Smooth muscle cell (in vitro differentiated cells): ENCODE results near the gene ZFP62. TPM values are rescaled to one million over a fixed set of nuclear protein-coding genes. Genes with fewer than 3 reads are reported as not detected.

Experiments used
- DNase-seq: peaks from one replicate; lab custom pipeline; 2025; ENCODE audit not compliant: unreplicated experiment; lab: John Stamatoyannopoulos, UW
- H2AFZ ChIP-seq: fragments of 200-600 bp; sonication (generic); 2 replicates; pipeline ENCODE4 v1.6.0; 2016; ENCODE audit warnings: antibody characterized with exemption, low read depth, mild to moderate bottlenecking
- H3F3A ChIP-seq: fragments of 200-600 bp; sonication (generic); 2 replicates; pipeline ENCODE4 v1.6.0; 2017; ENCODE audit warnings: antibody characterized with exemption, low read depth
- H3K27ac ChIP-seq: fragments of 200-600 bp; sonication (generic); 2 replicates; pipeline ENCODE4 v1.5.1; 2016; ENCODE audit warnings: low read depth, mild to moderate bottlenecking
- H3K27me3 ChIP-seq: fragments of 200-600 bp; sonication (generic); 2 replicates; pipeline ENCODE4 v1.6.1; 2016; ENCODE audit warnings: low read depth, mild to moderate bottlenecking
- H3K36me3 ChIP-seq: fragments of 200-600 bp; sonication (generic); 2 replicates; pipeline ENCODE4 v1.5.1; 2016; ENCODE audit warnings: low read depth
- H3K4me1 ChIP-seq: fragments of 200-600 bp; sonication (generic); 2 replicates; pipeline ENCODE4 v1.5.1; 2016; ENCODE audit warnings: low read depth
- H3K4me2 ChIP-seq: fragments of 200-600 bp; sonication (generic); 2 replicates; pipeline ENCODE4 v1.6.0; 2016; ENCODE audit warnings: mild to moderate bottlenecking
- H3K4me3 ChIP-seq: fragments of 200-600 bp; sonication (generic); 2 replicates; pipeline ENCODE4 v1.5.1; 2016; ENCODE audit warnings: mild to moderate bottlenecking
- H3K79me2 ChIP-seq: fragments of 200-600 bp; sonication (generic); 2 replicates; pipeline ENCODE4 v1.6.0; 2016; ENCODE audit warnings: low read depth, mild to moderate bottlenecking
- H3K9ac ChIP-seq: fragments of 200-600 bp; sonication (generic); 2 replicates; pipeline ENCODE4 v1.6.0; 2016; ENCODE audit warnings: low read depth
- H3K9me3 ChIP-seq: fragments of 200-600 bp; sonication (generic); replicated peaks from 2 replicates; pipeline ENCODE4 v1.5.1; 2016; ENCODE audit warnings: low read depth
- H4K20me1 ChIP-seq: fragments of 200-600 bp; sonication (generic); 2 replicates; pipeline ENCODE4 v1.6.0; 2016; ENCODE audit warnings: low read depth
- whole genome bisulfite sequencing: methylation state at CpG from one replicate; pipeline ENCODE4 v1.1.7; 2016; ENCODE audit warnings: low lambda C conversion rate; 5-methylcytosine and 5-hydroxymethylcytosine counted together
- polyA plus RNA-seq: library from polyadenylated mRNA; unstranded; fragments of >200 nt; fragmentation: Nextera tagmentation; extraction: Ambion mirVana; gene quantifications from 2 replicates; pipeline ENCODE4 v1.2.1, GENCODE V29; 2016
- small RNA-seq: library from RNA; depleted of rRNA; stranded (forward); fragments of <200 nt; gene quantifications from one replicate; pipeline ENCODE3, GENCODE V24; 2014
- total RNA-seq: library from RNA; depleted of rRNA; stranded (reverse); fragments of >200 nt; gene quantifications from 2 replicates; pipeline ENCODE4 v1.2.3, GENCODE V29; 2014
- TF ChIP-seq, protein P1 (sequence below): fragments of 200-600 bp; sonication (generic); IDR thresholded peaks from 2 replicates; pipeline ENCODE4 v1.5.1; 2017; ENCODE audit warnings: borderline replicate concordance, mild to moderate bottlenecking, antibody characterized with exemption; ENCODE audit not compliant: insufficient read depth, poor library complexity, severe bottlenecking

ZFP62 gene
- total and polyA plus RNA-seq, 2 experiments from 2014 or later: 6.4 to 9.2 TPM

DNA sequence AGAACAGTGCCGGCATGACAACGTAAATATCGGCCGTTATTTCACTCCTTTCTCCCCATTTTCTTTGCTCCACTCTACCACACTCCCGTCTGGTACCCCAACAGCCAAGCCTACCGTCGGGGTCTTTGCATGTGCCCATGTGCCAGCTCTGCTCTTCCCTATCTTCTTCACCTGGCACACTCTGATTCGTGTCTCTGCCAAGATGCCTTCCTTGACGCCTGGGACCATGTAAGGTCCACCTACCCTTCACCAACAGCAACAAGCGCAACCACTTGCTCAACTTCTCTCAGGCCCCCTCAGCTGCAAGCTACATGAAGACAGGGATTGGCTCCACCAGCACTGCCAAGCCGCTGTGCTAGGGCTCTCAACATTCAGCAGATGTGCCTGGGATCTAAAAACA, 62.9 kb downstream of the ZFP62 start:
- peaks cover 9% of the 10 kb centered on the region for H3F3A ChIP-seq
- H3K4me1 ChIP-seq: peaks cover 22% of the 10 kb centered on the region
- no peak overlapping the region for H3K9ac ChIP-seq
- H3K27me3 ChIP-seq: no peaks in the 10 kb centered on the region
- TF ChIP-seq, protein P1, sequence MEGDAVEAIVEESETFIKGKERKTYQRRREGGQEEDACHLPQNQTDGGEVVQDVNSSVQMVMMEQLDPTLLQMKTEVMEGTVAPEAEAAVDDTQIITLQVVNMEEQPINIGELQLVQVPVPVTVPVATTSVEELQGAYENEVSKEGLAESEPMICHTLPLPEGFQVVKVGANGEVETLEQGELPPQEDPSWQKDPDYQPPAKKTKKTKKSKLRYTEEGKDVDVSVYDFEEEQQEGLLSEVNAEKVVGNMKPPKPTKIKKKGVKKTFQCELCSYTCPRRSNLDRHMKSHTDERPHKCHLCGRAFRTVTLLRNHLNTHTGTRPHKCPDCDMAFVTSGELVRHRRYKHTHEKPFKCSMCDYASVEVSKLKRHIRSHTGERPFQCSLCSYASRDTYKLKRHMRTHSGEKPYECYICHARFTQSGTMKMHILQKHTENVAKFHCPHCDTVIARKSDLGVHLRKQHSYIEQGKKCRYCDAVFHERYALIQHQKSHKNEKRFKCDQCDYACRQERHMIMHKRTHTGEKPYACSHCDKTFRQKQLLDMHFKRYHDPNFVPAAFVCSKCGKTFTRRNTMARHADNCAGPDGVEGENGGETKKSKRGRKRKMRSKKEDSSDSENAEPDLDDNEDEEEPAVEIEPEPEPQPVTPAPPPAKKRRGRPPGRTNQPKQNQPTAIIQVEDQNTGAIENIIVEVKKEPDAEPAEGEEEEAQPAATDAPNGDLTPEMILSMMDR: no peak
- H3K4me2 ChIP-seq: no peak overlapping the region
- 85% methylated on average over 11 of the region's 11 CpGs for WGBS
- H3K36me3 ChIP-seq: no peaks in the 10 kb centered on the region
- no peak for DNase-seq
- H3K79me2 ChIP-seq: peaks cover 88% of the 10 kb centered on the region
- H3K9me3 ChIP-seq: no peaks in the 10 kb centered on the region
- peaks cover 90% of the 10 kb centered on the region for H4K20me1 ChIP-seq
- H3K27ac ChIP-seq: peak overlapping the region; percentile 98
- no peak overlapping the region for H2AFZ ChIP-seq
- no peak overlapping the region for H3K4me3 ChIP-seq

Small RNA genes lying within 50 kb of the gene (small RNA-seq; reads per million reads assigned to genes)
- gene RF00019: not detected

Other genes starting within 250 kb of the ZFP62 start
- gene FLT4, start 211.7 kb downstream of the ZFP62 start, total RNA-seq: not detected in 2 replicates
- gene FLT4, start 211.7 kb downstream of the ZFP62 start, polyA plus RNA-seq: 0.56 TPM in 1 of 2 replicates, not detected in the other
- gene OR2Y1, start 121.2 kb downstream of the ZFP62 start, total RNA-seq: not detected in 2 replicates
- gene OR2Y1, start 121.2 kb downstream of the ZFP62 start, polyA plus RNA-seq: not detected in 2 replicates
- 128 and 144 TPM in 2 replicates for gene MGAT1, start 58.5 kb downstream of the ZFP62 start, total RNA-seq
- 149 and 161 TPM in 2 replicates for gene MGAT1, start 58.5 kb downstream of the ZFP62 start, polyA plus RNA-seq
- not detected in 2 replicates for gene BTNL8, start 37.9 kb upstream of the ZFP62 start, total RNA-seq
- not detected in 2 replicates for gene BTNL8, start 37.9 kb upstream of the ZFP62 start, polyA plus RNA-seq
- gene BTNL3, start 127.6 kb upstream of the ZFP62 start, total RNA-seq: not detected in 2 replicates
- gene BTNL3, start 127.6 kb upstream of the ZFP62 start, polyA plus RNA-seq: not detected in 2 replicates
- not detected in 2 replicates for gene BTNL9, start 179.0 kb upstream of the ZFP62 start, total RNA-seq
- gene BTNL9, start 179.0 kb upstream of the ZFP62 start, polyA plus RNA-seq: not detected in 2 replicates